Globus pallidus (tissue), 1 donor: ENCODE results near the gene FAM131C.
"Not testable (repeated sequence)": the region's sequence is repeated elsewhere in the genome, so short reads cannot be mapped to it uniquely, and the experiment has no call there.

Source experiments
- DNase-seq: peaks from one replicate; pipeline ENCODE4 v3.0.0-alpha.2; 2015; ENCODE audit warnings: low spot score

FAM131C gene, protein sequence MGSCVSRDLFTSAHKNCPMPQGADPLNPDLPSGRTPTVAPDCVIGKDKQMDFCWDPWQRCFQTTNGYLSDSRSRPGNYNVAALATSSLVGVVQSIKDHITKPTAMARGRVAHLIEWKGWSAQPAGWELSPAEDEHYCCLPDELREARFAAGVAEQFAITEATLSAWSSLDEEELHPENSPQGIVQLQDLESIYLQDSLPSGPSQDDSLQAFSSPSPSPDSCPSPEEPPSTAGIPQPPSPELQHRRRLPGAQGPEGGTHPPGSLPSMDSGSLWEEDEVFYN

DNA sequence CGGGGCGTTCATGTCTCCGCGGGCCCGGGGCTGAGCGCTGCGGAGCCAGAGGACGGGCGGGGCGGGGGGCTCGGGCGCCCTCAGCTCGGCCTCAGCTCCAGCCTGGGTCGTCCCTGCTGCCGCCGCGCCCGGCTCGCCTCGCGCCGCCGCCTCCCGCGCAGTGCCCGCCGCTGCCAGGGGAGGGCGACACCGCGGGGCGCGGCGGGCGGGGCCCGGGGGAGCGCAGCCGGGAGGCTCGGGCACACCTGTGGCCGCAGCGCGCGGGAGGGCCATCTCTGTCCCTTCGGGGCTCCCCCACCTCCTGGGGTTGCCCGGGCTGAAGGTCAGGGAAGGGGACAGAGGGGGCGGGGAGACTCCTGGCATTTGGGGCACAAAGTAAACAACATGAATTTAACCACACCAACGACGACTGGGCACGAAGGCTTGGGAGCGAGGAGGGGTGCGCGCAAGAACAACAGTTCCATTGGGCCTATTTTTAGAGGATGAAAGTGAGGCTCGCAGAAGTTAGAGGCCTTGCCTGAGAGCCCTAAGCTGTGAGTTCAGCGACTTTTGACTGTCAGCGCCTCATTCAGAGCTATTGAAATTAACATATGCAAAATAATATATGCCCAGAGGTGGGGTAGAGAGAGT is at the start of gene FAM131C:
Gene FAM131C, minus strand, starts transcription at position 162 of the 630 bp plus-strand sequence. CDS start 209 bp downstream, outside the sequence.
- no peak for DNase-seq

DNA sequence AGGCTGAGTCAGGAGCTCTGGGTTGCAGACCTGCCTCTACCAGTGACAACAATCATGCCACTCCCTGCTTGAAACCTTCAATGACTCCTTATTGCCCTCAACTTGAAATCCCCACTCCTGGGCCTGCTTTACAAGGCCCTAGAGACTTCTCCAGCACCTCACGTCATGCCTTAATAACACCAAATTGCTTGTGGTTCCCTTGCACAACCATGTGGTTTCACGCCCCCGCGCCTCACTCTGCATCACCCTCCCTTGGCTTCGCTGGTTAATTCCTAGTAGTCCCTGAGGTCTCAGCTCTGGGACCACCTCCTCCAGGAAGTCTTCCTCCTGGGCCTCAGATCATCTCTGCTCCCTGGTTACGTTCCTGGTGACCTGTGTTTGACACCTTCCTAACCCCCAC is 49.5 kb upstream of the FAM131C start:
- no peak for DNase-seq

DNA sequence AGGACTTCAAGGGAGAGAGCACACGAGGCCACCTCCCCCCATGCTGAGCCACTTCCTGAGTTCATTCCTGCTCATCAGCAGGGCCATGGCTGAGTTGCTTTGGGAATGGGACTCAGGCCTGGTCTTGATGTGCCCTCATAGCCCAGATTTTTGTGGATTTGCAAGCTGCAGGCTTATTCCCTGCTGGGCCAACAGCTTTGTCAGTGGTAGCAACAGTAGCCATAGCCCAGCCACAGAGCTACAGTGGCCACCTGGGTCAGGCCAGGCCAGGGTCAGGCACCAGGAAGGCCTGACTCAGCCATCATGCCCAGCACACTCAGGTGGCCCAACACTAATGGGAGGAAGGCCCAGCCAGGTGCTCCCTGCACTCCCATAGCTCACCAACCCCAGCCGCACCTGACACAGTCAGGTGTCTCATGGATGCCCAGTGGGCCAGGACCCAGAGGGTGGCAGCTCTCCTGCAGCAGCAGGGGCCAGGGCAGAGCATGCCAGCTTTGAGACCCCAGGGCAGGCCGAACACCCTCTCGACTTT is 49.0 kb upstream of the FAM131C start:
- no peak for DNase-seq

DNA sequence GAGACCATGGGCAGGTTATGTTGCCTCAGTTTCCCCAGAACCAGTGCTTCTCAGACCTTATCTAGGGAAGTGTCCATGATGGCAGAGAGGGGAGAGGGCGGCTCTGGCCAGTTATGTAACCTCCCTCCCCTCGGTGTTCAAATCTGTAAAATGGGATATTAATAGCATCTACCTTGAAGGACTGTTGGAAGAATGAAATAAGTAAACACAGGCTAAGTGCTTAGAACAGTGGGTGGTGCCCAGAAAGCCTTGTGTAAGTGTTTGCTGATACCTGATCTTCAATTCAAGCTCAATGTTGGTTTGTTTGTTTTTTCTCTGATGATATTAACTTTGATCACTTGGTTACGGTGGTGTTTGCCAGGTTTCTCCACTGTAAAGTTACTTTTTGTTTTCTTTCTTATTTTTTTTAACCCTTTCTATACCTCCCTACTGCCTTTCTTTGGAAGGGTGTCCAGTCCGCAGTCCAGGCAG is 47.5 kb upstream of the FAM131C start:
- no peak for DNase-seq

DNA sequence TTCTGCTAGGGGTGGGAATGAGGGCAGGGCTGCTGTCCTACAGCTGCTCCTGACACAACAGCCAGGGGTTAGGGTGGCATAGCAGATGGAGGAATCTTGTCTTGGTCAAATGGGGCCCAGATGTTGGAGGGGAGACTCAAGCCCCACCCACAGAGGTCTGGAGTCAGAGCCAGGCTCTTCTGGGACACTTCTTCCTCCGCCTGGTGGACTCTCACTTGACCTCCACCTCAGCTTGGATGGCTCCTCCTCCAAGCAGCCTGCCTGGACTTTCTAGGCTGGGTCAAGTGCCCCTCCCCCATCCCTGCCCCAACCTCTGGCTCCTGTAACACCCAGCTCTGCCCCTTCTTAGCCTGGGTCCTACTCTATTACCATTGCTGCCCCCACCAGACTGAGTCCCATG is 47.0 kb upstream of the FAM131C start:
- DNase-seq: no peak

DNA sequence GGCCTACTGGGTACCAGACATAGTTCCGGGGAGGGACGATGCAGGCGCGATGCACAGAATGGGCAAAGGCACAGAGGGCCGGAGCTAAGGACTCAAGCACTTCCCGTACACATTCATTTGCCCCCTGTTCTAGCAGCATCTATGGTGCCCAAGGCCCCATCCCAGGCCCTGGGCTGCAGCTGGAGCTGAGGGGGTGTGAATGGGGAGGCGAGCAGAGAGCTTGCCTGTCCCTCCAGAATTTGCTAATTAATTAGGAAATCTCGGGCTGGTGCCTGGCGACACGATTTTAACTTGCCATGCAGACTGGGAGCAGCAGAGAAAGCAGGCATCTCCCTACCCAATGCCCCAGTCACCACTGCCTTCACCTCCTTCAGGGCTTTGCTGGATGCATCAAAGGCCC is 46.5 kb upstream of the FAM131C start:
- no peak for DNase-seq

DNA sequence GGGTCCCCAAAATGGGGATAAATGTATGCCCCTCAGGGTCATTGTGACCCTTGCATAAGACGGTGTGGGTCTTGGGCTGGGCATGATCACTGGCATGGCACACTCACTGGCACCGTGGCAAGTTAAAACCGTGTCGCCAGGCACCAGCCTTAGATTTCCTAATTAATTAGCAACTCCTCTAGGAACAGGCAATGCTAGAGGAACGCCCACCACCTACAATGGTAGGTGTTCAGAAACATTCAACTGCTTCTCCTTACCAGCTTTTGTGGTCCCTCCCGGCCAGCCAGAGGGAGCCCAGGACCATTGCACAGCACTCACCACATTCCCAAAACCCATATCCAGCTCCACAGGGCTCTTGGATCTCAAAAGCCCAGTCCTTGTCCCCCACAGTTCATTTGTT is 46.1 kb upstream of the FAM131C start:
- DNase-seq: no peak

DNA sequence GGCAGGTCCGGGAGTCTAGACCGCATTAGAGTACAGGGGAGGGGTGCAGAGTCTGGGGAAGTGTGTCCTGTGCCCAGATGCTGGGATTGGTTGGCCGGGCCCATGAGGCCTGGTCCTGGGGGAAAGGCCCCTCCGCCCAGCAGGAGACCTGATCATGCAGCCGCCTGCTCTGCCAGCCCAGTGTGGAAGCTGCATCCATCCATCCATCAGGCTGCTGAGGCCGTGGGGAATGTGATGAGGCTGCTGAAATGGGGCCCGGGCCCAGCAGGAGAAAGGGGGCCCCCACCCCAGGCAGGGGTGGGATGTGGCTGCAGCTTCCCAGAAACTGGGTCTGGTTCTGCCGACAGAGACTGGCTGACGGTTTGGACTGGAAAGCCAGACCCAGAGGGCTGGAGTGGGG is 45.3 kb upstream of the FAM131C start:
- DNase-seq: no peak

DNA sequence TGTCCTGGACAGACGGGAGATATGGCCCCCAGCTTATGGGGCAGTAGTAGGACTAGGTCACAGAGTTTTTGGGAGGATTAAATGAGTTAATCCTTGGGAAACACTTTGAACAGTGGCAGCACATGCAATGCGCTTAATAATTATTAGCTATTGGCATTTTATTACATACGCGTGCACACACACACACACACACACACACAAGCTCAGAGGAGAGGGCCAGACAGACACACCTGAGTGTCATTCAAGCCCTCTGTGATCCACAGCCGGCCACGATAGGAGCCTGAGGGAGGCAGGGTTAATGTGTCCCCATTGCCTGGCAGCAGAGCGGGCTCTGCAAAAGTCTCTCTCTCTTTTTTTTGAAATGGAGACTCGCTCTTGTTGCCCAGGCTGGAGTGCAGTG is 44.5 kb upstream of the FAM131C start:
- no peak for DNase-seq

DNA sequence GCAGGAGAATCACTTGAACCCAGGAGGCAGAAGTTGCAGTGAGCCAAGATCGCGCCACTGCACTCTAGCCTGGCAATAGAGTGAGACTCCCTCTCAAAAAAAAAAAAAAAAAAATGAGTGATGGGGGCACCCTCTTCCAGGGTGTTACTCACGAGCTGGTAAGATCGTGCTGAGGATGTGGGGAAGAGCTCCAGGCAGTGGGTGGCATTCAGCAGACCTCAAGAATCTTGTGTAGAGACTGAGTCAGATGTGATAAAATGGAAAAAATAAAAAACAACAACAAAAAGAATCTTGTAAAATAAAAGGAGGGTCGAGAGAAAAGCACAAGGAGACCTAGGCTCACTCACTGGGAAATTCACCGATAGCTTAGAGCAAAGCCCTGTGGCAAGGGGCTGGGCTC is 43.9 kb upstream of the FAM131C start:
- DNase-seq: no peak

DNA sequence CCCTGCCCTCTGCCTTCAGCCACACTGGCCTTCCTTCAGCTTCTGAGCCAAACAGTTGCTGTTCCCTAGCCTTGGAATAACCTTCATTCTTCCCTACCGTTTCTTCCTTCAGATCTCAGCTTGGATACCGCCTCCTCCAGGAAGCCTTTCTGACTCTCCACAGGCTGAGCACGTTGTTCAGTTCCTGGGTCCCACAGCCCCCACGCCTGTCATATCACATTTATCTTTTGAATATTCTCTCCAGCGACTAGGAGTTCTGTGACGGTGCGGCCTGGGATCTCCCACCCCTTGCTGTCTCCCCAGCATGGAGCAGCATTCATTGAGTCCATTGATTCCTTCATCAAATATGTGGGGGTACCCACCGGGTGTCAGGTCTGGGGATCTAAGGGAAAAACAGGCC is 43.2 kb upstream of the FAM131C start:
- no peak for DNase-seq

DNA sequence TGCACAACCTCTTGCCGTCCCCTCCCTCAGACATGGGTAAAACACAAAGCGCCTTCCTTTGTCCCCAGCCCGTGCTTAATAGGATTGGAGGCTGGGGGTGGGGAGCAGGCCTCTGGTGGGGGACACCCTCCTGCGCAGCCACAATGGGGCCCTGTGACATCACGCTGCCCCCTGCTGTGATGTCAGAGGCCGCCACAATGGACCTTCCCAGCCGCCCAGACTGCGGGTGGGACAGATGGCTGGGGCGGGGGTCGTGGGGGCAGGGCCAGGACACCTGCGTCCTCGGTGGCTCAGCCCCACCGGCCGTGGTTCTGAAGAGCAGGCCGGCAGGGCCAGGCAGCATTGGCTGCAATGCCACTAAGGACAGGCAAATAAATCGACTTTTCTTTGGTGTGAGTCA is 42.6 kb upstream of the FAM131C start:
- no peak for DNase-seq

DNA sequence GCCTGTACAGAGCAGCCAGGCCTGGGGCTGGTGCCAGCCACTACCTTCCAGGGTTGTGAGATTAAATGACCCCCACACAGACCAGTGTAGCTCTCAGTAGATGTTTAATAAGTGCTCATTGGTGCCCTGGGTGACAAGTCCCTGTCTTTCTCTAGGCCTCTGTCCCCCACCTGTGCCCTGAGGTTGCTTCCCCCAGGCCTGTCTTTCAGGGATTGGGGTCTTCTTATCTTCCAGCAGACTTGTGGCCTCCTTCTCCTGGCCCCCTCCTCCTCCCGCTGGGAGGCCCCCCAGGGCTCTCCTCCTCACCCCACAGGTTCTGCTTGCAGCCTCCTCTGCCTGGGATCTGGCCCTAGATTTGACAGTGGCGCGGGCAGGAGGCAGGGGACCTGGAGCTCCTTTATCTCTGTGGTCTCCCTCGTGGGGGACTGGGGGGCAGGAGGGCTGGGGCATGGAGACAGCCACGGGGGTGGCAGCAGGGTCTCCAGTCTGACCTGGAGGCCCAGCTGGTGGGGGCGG is 42.1 kb upstream of the FAM131C start:
- DNase-seq: no peak

DNA sequence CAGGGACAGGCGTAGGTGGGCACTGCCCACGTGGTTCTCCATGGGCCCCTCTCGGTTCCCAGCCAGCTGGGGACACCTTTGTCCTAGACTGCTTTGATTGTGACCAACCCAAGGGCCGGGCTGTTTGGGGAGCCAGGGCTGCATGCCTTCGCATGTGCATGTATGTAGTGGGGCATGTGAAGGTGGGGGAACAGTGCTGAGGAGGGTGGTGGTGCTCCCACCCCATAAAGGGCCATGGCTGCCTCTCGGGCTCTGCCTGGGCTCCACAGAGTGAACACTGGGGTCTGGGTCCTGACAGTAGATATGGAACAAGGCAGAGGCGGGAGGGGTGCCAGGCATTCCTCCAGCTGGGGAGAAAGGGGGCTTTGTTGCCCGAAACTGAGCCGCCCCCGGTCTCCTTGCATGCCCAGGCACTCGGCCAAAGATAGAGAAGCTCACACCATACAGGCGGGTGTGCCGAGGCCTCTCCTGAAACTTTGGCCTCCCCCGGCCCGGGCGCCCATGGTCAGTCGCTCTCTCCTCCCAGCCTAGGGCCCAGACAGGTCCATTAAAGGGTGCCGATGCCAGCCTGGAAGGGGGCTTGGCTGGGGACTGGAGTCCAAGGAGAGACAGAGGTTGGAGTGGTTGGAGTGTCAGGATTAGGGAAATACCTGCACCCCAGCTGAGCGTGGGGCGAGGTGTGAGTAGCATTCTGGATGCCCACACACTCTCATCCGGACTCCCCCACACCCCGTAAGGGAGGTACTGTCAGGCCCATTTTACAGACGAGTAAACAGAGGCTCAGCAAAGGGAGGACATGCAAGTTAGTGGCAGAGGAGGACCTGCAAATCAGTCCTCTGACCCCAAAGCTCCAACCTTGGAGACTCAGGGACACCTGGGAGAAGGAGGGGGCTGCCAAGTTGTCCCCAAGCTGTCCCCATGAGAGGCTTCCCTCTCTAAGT is 41.3 kb upstream of the FAM131C start:
- DNase-seq: no peak

DNA sequence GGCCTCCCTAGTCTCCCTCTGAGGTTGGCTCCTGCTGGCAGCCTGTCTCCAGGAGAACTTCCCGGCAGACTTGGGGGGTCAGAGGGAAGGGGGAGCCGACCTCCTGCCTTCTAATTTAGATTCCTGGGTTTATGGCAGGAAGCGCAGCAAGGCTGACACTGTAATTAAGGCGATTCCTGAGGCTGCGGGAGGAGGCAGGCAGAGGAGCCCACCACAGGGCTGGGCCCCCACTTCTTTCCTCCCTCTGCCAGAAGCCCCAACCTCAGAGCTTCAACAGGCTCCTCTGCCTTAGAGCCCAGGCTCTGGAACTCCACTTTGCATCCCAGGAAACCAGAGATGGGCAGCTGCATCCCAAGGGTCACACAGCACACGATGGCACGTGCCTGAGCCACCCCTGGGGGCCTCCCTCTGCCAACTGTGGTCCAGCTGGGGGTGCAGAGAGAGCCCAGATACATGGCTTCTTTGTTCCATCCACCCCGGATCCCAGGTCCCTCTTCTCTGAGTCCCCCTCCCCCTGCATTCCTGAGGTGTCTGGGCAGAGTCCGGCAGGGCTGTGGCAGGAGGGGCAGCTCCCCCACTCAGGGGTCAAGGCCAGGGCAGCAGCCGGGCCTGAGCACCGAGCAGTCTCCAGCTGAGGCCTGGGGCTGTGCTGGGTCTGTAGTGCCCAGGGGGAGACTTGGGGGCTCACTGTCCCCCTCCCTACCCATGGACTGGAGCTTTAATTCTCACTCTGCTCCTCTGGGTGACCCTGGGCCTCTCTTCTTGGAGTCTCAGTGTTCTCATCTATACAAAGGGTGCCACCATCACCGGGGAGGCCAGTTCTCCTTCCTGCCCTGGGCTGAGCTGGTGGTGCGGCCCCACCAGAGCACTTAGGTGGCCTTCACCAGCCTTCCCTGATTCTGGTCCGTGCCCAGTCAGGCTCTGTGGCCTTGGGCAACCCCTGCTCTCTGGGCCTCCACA is 39.4 kb upstream of the FAM131C start:
- no peak for DNase-seq

DNA sequence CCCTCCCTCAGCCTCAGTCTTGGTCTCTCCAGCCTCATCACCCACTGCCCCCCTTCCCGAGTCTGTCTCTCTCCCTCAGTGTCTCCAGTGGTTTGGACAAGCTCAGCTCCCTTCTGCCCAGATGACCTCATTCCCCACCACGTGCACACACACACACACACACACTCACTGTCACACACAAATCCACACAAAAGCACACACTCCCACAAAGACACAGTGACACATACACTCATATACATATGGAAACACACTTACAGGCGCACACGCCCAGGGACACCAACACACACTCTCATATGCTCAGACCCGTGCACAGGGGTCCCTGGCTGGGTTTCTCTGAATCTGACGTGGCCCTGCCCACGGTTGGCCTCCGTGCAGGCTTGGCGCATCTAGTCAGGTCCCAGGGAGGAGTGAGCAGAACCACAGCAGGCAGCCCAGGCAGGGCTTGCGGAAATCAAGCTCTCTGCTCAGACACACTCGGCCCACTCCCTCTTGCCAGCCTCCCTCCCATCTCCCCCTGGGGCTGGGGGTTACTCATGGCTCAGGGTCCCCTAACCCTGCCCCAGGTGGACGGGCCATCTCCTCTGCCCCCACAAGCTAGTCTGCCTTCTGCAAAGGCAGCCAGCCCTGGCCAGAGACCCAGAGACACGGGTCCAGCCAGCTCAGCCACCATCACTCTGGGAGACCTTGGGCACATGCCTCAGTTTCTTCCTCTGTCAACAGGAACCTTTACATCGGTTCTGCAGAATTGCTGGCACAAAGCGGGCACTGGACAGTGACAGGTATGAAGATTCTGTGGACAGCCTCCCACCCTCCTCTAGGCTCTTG is 38.5 kb upstream of the FAM131C start:
- no peak for DNase-seq

DNA sequence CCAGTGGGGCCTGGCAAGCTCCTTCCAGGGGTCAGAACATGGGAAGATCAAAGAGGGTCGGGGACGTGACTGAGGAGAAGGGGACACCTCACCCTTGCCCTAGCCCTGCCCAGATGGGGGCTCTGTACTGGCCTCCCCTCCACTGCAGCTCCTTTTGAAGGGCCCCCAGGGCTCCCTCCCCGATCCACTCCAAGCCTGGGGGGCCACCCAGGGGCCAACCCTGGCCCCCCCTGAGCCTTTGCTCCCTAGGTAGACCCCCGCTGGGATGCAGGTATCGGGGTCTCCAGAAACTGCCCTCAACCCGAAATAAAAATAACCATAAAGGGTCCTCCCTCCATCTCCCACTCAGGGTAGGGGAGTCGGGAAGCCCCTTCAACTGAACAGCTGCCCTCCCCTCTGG is 37.4 kb upstream of the FAM131C start:
- no peak for DNase-seq

DNA sequence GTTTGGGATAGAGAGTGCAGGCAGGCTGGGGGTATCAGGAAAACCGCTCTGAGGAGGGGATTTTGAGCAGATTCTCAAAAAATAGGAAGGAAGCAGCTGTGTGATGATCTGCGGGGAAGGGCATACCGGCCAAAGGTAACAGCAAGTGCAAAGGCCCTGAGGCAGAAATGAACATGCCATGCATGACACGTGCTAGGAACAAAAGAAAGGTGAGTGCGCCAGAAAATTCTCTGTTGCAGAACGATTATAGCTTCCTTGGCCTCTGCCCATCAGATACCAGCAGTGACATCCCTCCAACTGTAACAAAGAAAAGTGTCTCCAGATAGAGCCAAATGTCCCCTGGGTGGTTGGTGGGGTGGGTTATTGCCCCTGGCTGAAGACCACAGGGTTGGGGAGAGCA is 37.0 kb upstream of the FAM131C start:
- DNase-seq: no peak

DNA sequence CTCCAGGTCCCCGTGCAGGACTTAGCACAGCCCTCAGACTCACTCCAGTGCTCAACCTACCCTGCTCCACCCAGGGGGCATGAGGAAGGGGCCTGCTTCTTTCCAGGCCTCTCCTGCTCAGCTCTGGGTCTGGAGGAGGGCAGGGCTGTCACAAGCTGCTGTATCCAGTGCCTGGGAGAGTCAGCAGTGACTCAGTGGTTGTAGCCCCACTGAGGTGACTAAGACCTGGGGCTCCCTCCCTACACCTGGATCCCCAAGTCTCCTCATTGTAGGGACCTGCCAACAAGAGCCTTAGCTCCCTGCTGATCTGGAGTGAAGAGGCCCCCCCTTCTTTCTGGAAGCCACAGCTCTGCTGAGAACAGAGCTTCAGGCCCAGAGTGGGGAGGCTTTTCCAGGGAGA is 36.1 kb upstream of the FAM131C start:
- DNase-seq: no peak

DNA sequence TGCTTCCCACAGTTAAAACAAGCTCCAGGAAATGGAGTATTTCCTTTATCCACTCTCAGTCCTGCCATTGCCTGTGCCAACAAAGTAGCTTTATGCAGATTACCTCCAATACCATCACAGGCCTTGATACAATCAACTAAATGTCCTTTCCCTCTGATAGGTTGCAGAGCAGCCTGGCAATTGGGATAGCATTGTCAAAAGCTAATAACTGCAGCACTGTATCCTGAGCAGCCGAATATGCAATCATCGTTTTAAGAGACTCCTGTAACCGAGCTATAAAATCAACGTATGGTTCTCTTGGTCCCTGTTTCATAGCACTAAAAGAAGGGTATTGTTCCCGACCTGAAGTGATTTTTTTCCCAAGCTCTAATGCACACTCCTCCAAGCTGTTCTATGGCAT is 33.6 kb upstream of the FAM131C start:
- DNase-seq: not testable (repeated sequence)
